Endothelial cell of hepatic sinusoid (primary cell): ENCODE results near the gene KLF4.
"Not testable (repeated sequence)": the region's sequence is repeated elsewhere in the genome, so short reads cannot be mapped to it uniquely, and the experiment has no call there.

Source experiments
- in situ Hi-C: cut with HindIII; loops from 2 replicates; pipeline ENCODE4 v1.10.0; 2017; ENCODE audit warnings: low sequenced_read_pairs

Gene KLF4

DNA sequence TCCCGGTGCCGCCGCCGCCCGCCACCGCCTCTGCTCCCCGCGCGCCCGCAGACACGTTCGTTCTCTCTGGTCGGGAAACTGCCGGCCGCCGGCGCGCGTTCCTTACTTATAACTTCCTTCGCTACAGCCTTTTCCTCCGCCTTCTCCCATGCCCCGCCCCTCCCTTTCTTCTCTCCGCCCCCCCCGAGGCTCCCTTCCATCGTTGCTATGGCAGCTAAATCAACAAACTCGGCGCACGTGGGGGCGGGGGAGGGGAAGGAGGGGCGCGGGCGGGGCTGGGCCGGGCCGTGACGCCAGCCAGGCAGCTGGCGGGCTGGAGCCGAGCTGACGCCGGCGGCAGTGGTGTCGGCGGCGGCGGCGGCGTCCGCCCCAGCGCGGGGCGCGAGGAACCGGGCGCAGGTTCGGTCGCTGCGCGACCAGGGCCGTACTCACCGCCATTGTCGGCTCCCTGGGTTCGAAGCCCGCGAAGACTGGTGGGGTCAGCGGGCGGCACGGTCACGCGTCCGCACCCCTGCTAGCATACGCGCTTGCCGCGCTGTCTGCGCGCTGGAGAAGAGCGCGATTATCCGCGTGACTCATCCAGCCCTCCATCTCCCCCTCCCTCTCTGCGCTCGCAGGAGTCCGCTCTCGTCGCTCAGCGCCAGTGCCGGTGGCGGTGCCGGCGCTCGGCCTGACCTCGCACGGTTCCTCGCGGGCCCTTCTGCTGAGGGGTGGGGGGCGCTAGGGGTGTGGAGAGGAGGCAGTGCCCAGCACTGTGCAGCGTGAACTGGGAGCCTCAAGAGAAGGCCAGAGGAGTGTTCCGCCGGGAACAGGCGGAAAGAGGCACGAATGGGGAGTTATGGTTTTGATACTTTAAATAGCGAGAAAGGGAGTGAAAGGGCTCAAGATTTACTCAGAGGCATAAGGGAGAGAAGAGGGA lies at the start of gene KLF4:
Gene KLF4 (minus strand): TSS at position 83 of the 919 bp plus-strand sequence. CDS start 597 bp downstream, outside the sequence.
- in situ Hi-C loops: no loop called here

DNA sequence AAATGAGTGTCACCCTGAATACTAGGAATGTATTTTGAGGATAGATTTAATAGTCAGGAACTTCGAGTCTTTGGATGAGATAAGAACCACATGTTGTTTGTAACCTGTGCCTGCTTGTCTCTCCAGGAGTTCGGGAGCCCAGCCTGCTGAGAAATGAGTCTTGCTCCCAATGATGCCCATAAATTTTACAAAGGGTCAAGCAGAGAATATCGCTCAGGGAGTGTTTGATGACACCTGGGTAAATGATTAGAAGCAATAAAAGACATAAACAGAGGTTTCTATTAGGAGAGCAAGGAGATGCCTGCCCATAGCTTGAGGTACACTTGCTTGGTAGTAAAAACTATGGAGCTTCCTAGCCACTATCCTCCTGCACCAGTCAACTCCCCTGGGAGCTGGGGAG lies 46.9 kb upstream of the KLF4 start:
- in situ Hi-C loops: no loop called here

DNA sequence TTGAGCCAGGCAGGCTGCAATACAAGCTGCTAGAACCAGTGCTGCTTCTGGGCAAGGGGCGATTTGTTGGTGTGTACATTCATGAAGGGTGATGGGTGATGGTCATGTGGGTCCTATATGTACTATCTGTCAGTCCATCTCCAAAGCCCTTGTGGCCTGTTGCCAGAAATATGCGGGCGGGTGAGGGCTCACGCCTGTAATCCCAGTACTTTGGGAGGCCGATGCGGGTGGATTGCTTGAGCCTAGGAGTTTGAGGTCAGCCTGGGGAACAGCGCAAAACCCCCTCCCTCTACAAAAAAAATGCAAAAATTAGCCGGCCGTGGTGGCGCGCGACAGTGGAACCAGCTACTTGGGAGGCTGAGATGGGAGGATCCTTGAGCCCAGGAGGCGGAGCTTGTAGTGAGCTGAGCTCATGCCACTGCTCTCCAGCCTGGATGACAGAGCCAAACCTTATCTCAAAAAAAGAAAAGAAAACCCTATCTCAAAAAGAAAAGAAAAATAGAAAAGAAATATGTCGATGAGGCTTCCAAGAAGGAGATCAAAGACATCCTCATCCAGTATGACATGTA lies 45.0 kb upstream of the KLF4 start:
- in situ Hi-C loops: no loop called here

DNA sequence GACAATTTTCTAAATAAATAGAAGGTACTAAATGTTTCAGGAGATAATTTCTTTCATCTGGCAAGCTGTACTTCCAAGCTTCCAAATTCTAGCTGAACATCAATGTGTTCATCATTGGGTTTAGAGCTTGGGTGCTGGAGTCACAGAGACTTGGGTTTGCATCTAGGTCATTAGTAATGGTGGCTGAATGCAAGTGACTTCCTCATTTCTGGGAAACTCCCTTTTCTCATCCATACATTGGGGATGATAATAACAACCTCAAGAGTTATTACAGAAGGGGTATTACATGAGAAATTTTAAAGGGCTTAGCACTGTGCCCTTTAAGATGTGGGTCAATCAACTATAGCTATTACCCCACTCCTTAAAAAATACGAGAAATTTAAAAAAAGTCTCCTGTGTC lies 41.1 kb upstream of the KLF4 start:
- in situ Hi-C loops: no loop called here

DNA sequence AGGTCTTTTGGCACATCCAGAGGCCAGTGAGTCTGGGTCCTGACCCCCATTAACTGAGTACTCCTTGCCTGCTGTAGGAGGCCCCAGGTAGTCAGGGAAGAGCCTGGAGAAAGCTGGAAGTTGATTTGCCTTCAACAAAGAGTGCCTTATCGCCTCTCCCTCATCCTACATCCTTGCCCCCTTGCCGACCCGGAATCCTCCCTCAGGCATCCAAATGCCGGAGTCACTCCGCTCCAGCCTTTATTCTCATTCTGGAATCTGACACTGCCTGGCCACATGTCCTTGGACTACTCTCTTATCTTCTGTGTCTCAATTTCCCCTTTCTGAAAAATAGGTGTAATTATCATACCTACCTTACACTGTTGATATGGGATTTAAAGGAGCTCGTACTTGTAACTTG lies 39.1 kb upstream of the KLF4 start:
- in situ Hi-C loops: no loop called here

DNA sequence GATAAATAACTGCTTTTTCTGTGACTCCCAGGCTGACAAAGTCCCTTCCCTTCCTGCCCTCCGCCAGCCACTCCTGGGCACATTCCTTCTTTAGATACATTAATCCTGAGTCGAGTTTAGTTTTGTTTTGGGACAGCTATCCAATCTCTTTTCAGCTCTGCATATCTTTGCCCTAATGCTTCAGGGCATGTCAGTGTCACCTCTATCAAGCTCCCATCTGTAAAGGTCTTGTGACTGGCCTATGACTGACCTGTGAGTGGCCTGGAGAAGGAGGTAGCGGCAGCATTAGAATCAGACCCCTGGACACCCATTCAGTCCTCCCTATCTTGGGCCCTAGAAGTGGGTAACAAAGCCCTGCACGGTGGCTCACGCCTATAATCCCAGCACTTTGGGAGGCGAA lies 34.0 kb upstream of the KLF4 start:
- in situ Hi-C loops: no loop called here

DNA sequence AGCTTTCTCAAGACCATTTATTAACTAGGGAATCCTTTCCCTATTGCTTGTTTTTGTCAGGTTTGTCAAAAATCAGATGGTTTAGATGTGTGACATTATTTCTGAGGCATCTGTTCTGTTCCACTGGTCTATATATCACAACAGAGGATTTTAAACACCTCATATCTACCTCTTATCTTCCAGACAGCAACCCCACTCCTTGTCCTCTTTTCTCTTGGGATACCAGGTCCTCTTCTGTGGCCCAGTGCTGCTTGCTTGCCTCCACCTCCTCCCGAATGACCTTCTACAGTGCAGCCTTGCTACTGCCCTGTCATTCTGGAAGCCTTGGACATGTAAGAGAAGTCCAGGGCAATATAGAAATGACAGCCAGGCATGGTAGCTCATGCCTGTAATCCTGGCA lies 30.6 kb upstream of the KLF4 start:
- in situ Hi-C loops: no loop called here

DNA sequence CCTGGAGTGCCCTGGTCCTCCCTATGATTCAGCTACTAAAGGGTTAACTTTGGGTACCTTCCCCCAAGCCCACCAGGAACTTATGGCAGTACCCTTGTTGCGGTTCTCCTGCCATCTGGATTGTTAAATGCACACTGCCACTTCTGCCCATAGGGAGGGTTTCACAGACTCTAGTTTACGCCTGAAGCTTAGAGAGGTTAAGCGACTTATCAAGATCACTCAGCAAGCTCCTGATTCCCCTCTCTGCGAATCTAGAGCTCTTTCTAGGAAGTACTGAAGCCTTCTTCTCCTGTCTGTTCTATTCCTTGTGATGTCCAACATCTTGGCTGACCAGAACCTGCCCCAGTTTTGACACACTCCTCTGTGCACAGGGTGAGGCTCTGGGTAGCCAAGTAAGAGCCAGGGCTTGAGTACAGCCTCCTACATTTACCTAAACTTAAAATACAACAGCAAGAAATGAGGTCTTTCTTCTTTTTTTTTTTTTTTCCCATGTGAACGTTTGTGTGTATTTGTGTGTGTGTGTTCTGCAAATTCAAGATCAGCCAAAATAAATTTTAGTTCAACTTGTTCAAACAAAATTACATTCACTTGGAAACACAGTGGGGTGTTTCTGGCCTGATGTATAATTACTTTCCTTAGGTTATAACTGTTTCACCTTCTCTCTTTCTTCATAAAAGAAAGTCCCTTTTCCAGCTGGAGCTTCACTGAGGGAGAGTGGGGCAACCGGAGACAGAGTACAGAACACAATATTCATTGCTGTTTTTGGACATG lies 28.7 kb upstream of the KLF4 start:
- in situ Hi-C loops: no loop called here

DNA sequence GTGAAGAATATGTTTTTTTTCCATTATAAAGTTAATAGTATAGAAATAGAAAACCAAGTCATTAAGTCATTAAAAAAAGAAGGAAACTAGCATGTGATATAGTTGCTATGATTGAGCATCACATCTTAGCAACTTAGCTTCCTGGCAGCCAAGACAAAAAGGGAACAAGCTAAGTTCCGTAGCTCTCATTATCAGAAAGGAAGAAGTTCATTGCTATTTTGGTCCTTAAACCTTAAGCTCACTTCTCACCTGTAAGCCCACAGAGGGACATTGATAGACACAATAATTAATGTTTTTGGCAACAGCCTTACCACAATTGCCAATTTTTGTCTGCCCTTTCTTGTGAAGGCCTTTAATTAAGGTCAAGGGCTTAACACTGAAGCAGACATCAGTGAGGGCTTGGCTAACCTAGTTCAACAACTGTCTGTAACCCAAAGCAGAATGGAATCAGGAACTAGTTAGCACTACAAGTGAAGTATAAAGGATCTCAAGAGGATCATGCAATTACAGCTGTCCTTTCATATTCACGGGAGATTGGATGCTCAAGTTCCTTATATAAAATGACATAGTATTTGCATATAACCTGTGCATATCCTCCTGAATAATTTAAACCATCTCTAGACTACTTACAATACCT lies 24.0 kb upstream of the KLF4 start:
- in situ Hi-C loops: no loop called here

DNA sequence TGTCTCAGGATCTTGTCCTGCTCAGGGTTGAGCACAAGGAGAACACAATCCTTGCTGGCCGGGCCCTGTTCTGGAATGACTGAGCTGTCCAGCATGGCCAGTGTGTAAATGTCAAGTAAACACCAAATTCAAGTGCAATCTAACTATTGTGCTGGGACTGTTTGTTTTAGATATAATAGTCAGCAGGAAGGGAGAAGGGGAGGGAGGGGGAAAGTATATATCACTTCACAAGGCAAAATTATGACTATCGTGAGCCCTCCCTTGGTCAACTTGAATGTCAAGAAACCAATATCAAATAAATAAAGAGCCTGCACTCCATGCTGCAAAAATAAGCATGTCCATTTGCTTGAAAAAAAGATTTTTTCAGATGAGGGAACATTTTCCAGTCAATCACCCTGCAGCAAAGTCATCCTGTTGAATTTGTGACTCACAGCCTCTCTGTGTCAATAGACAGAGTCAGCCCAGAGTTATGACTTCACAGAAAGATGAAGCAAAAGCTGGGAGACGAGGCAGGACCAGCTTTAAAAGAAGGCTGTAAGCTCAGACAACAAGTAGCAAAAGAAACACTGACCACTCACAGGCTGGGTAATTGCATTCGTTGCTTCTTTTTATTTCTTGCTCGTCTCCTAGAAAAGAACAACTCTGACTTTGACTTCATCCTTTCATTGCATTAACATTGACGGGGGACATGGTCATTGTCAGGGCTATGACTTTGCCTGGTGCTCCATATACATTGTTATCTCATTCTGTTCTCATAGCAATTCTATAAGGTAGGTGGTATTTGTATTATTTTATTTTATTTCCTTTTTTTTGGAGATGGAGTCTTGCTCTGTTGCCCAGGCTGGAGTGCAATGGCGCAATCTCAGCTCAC lies 15.3 kb upstream of the KLF4 start:
- in situ Hi-C loops: loop anchor here (5.0 kb wide), 1 partner anchor 117 kb away; no protein-coding TSS in a partner anchor

DNA sequence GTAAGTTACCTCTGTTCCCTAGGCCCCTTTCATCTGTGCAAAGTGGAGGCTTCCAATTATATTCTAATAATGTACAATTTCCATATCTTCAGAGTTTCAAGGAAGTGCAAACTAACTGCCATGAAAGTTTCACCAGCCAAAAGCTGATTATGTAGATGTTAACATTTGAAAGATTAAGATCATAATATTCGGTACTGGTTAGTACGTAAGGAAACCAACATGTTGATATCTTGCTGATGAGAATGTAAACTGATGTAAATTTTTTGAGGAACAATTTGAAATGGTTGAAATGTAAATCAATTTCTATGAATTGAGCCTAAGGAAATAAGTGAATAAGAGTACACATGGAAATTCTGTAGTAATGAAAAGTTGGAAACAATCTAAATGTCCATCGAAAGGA lies 12.9 kb upstream of the KLF4 start:
- in situ Hi-C loops: no loop called here

DNA sequence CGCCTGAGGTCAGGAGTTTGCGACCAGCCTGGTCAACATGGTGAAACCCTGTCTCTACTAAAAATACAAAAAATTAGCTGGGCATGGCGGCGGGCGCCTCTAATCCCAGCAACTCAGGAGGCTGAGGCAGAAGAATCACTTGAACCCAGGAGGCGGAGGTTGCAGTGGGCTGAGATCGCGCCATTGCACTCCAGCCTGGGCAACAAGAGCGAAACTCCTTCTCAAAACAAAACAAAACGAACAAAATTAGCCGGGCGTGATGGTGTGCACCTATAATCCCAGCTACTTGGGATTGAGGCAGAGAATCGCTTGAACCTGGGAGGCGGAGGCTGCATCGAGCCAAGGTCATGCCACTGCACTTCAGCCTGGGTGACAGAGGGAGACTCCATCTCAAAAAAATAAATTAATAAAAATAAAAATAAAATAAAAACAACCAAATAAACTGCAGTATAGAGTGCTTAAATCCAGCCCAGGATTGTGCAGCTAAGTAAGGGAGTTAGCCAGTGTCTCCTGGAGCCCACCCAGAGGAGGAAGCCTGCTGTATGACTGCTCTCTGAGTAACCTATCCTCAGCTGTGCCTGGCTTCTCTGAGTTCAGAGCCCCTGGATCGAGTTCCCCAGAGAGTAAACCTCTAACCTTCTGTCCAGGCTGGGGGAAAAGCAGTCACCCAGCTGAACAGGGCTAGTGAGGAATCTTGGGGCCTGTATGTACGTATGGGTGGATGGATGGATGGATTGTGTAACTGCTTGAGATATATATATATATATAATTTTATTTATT lies 11.0 kb upstream of the KLF4 start:
- in situ Hi-C loops: not testable (repeated sequence)

DNA sequence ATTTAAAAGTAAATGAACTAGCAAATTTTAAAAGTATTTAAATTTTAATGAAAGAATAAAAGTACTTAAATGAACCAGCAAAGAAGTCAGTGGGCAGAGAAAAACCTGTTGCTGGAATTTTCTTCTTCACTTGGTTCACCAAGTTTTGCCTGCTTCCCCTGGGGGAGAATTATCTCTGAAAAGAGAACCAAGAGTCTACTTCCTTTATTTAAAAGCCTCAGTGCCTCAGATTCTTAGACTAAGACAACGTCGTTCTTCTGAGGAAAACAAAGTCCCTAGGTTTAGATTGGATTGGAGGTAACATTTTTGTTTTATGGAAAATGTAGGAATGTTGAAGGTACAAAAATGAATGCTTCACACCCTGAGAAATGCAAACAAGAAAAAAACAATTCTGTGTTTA lies 7.4 kb upstream of the KLF4 start:
- in situ Hi-C loops: no loop called here

DNA sequence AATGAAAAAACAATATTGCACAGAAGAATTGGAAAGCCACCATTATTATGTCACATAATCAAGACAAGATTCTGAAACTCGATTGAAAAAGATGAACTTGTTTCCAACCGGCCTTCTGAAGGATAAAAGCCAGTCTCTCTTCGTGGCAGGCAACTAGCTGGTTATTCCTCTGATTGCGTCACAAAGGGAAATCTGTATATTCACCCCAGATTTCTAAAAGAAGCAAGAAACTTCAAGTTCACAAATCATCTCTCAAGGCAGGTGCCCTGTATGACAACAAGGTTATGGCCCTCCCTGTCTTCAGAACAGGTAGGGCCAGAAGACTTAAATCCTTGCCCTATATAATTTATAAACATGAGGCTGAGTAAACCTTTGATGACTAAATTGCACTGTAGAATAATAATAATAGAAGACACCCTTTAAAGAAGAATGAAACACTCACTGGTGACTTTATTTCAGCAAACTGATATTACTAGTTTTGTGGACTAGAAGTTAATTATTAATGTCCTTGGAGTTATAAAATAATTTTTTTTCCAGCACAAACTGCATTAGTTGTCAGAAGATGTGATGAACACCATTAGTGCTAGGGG lies 2.9 kb upstream of the KLF4 start:
- in situ Hi-C loops: no loop called here

DNA sequence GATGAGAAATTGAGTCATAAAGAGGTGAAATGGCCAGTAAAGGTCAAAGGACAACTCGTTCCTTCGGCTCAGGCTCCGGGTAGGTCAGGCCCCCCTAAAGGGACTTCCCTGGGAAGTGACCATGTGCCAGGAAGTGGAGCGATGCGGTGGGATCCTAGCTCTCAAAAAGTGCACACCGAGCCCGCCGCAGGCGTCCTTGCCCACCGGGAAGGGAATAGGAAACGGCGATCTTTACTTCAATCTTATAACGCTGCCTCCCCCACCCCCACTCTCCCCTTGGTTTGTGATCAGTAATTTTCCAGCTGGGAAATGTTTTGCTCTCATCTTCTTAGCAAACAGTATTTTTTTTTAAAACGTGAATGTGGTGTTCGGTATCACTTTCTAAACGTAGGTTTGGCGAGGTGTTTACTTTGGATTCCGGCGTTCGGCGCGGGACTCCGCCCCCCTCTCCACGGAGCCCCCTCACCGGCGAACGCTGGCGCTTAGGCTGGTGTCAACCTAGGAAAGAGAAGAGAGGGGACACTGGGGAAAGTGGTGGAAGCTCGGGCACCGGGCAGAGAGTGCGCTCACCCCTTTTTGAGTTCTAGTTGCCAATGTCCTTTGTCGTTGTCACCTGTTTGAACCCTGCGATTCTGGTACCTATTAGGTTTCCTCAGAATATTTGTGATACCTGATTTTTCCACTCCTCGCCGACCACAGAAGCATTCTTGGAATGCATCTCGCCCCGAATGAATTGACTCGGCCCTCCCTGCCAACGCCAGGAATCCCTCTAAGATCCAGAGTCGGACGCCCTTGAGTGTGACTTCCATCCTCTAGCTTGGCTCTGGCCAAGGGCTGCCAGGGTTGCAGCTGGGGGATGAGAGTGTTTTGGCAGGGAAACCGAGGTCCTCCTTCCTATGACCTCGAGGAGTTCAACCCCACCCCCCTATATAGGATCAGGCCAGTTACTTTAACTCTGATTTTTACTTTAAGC lies 1.8 kb upstream of the KLF4 start:
- in situ Hi-C loops: no loop called here

DNA sequence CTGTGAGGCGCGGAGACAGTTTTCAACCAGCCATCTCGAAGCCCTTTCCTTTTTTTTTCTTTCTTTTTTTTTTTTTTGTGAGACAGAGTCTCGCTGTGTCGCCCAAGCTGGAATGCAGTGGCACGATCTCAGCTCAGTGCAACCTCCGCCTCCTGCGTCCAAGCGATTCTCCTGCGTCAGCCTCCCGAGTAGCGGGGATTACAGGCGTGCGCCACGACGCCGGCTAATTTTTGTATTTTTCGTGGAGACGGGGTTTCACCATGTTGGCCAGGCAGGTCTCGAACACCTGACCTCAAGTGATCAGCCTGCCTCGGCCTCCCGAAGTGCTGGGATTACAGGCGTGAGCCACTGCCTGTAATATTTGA lies 1.0 kb upstream of the KLF4 start:
- in situ Hi-C loops: not testable (repeated sequence)

DNA sequence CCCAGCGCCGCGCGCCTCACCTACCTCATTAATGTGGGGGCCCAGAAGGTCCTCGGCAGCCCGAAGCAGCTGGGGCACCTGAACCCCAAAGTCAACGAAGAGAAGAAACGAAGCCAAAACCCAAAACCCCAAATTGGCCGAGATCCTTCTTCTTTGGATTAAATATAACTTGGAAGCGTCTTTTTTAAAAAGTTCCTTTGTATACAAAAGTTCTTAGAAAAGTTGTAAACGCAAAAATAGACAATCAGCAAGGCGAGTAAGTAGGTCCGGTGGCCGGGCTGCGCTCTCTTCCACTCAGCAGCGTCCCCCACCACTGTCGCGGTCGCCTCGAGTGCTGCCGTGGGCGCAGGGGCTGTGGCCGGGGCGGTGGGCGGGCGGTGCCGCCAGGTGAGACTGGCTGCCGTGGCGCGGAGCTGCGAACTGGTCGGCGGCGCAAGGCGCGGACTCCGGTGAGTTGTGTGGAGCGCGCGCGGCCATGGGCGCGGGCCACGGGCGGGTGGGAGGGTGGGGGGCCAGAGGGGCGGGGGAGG lies 360 bp downstream of the KLF4 start:
- in situ Hi-C loops: no loop called here
